HepG2 (cell line): ENCODE measurements around the gene KDM8.

Experiments used
- NFATC3 ChIP-seq: sonication (generic); formaldehyde crosslinking; IDR thresholded peaks from 2 replicates; pipeline ENCODE4 v1.5.1; 2020; ENCODE audit warnings: mild to moderate bottlenecking, missing genetic modification reagents
- NPAS2 ChIP-seq: sonication (generic); formaldehyde crosslinking; IDR thresholded peaks from 2 replicates; pipeline ENCODE4 v1.8.0; 2022; ENCODE audit warnings: mild to moderate bottlenecking, missing genetic modification reagents, borderline replicate concordance
- TRIM22 ChIP-seq: fragments of 450-650 bp; IDR thresholded peaks from 2 replicates; pipeline ENCODE4 v1.6.1; 2017

- no peak for TF ChIP-seq NPAS2
- no peak for TF ChIP-seq TRIM22
- no peak for TF ChIP-seq NFATC3 (CRISPR knock-in tag)
These were observed 5.5 kb downstream of the KDM8 start for GRCh38 chr16:27208796-27209195.
